ENCODE data around the gene GATA6.
A peak's percentile ranks its signal among the peaks of the same experiment; 100 is the strongest.
"Not testable (repeated sequence)": the region's sequence is repeated elsewhere in the genome, so short reads cannot be mapped to it uniquely, and the experiment has no call there.

GATA6 gene

DNA sequence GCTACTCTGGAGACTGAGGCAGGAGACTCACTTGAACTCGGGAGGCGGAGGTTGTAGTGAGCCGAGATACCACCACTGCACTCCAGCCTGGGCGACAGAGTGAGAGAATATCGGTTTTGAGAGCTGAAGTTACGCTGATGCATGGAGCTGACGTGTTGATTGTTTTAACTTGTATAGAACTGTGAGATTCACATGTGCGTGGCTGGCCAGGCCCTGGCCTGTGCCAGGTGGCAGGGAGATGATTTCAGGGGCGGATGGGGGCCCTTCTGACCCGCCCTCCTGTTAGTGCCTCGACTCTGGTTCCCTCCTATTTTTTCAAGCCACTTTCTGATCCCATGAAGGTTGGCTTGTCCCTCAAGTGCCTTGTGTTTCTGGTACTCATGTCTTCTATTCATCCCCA, 25.7 kb downstream of the GATA6 start (continued):
- no peak for TF ChIP-seq ZNF366 (tag by site-specific recombination; conservative IDR thresholded peaks at IDR 0.05)
- no peak for TF ChIP-seq ZXDB (tag by site-specific recombination; IDR thresholded peaks at IDR 0.05)

DNA sequence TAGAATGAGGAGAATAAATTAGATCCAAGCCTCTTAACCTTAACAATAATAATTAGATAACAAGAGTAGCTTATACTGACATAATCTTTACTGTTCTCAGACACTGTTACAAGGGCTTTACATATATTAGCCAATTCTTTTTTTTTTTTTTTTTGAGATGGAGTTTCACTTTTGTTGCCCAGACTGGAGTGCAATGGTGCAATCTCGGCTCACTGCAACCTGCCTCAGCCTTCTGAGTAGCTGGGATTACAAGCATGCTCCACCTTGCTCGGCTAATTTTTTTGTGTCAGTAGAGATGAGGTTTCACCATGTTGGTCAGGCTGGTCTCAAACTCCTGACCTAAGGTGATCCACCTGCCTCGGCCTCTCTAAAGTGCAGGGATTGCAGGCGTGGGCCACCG, 27.6 kb downstream of the GATA6 start:
- not testable (repeated sequence) for H3K4me3 ChIP-seq (ENCODE audit: low read depth, low read length); H3K4me1 ChIP-seq (ENCODE audit: control insufficient read depth, insufficient read depth, low read length); H3K9me3 ChIP-seq (ENCODE audit: control insufficient read depth, insufficient read depth, low read depth, low read length); H3K27ac ChIP-seq (ENCODE audit: extremely low read depth, low read depth, low read length)
- peaks cover 35 to 96% of the 10 kb centered on the region in 2 experiments for H3K36me3 ChIP-seq (ENCODE audit: control insufficient read depth in 2 of 2, insufficient read depth in 1 of 2, low read length in 2 of 2)
- ChIA-PET CTCF (interaction anchor here (0.6 to 1.1 kb wide), 6 partner anchors 14 to 450 kb away, joined by 3 to 4 read pairs (median 3); no protein-coding TSS in a partner anchor), POLR2A (interaction anchor here (0.6 to 0.7 kb wide), 2 partner anchors 37 to 146 kb away, joined by 3 read pairs; no protein-coding TSS in a partner anchor)

DNA sequence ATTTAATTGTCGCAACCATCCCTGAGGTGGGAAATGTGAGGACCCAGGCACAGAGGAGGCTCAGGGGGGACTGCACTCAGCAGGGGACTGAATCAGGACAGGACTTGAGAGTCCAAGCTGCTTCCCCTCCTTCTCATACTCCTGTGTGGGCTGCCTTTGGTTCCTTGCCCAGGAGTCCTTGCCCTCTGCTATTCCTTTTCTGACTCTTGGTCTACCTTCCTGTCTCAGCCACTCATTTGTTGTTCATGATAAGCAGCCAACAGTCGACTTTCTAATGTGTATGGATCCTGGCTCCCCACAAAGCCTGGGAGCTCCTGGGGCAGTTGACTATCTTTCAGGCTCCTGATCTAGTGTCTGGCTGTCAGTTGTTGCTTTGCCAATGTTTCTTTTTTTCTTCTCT, 28.3 kb downstream of the GATA6 start:
- H3K9me3 ChIP-seq (ENCODE audit: control insufficient read depth, insufficient read depth, low read depth, low read length) = no peaks in the 10 kb centered on the region
- POLR2A ChIA-PET = interaction anchor here (0.6 kb wide), 1 partner anchor 146 kb away, joined by 3 read pairs; no protein-coding TSS in a partner anchor
- H3K4me1 ChIP-seq (ENCODE audit: control insufficient read depth, insufficient read depth, low read length) = 0 out of 2 replicates have a peak, but pooled peaks cover 2% of the 10 kb centered on the region
- no peak overlapping the region for H3K27ac ChIP-seq (ENCODE audit: extremely low read depth, low read depth, low read length)
- H3K4me3 ChIP-seq (ENCODE audit: low read depth, low read length) = no peak overlapping the region
- peaks cover 40 to 97% of the 10 kb centered on the region in 2 experiments for H3K36me3 ChIP-seq (ENCODE audit: control insufficient read depth in 2 of 2, insufficient read depth in 1 of 2, low read length in 2 of 2)
- TF ChIP-seq, protein P1, sequence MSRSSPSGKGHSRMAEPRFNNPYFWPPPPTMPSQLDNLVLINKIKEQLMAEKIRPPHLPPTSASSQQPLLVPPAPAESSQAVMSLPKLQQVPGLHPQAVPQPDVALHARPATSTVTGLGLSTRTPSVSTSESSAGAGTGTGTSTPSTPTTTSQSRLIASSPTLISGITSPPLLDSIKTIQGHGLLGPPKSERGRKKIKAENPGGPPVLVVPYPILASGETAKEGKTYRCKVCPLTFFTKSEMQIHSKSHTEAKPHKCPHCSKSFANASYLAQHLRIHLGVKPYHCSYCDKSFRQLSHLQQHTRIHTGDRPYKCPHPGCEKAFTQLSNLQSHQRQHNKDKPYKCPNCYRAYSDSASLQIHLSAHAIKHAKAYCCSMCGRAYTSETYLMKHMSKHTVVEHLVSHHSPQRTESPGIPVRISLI (tag by site-specific recombination; IDR thresholded peaks at IDR 0.05) = no peak
- TF ChIP-seq GLIS2 (tag by site-specific recombination; IDR thresholded peaks at IDR 0.05) (no peak), ZNF350 (tag by site-specific recombination; IDR thresholded peaks at IDR 0.05) (no peak), ZNF211 (tag by site-specific recombination; IDR thresholded peaks at IDR 0.05; ENCODE audit: low read depth) (no peak), ZFP69B (tag by site-specific recombination; IDR thresholded peaks at IDR 0.05) (no peak), GLIS1 (tag by site-specific recombination; IDR thresholded peaks at IDR 0.05) (peak; percentile 36; the same call in 1 of the 2 replicates), KLF1 (tag by site-specific recombination; IDR thresholded peaks at IDR 0.05) (no peak)
- TF ChIP-seq, protein P2, sequence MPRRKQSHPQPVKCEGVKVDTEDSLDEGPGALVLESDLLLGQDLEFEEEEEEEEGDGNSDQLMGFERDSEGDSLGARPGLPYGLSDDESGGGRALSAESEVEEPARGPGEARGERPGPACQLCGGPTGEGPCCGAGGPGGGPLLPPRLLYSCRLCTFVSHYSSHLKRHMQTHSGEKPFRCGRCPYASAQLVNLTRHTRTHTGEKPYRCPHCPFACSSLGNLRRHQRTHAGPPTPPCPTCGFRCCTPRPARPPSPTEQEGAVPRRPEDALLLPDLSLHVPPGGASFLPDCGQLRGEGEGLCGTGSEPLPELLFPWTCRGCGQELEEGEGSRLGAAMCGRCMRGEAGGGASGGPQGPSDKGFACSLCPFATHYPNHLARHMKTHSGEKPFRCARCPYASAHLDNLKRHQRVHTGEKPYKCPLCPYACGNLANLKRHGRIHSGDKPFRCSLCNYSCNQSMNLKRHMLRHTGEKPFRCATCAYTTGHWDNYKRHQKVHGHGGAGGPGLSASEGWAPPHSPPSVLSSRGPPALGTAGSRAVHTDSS (tag by site-specific recombination; IDR thresholded peaks at IDR 0.05) = no peak
- CTCF ChIA-PET = interaction anchor here (0.6 to 1.0 kb wide), 4 partner anchors 14 to 365 kb away, joined by 3 read pairs; no protein-coding TSS in a partner anchor

DNA sequence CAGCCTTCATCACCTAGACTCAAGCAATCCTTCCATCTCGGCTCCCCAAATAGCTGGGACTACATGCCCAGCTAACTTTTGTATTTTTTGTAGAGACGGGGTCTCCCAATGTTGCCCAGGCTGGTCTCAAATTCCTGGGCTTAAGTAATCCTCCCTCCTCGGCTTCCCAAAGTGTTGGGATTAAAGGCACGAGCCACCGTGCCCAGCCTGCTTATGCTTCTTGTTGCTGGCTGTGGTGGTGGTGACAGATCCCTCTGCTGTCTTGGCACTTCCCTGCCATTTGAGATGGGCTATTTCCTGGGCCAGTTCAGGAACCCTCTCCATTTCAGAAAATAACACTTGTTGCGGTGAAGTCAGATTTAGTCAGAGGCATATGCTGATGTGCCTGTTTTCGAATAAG, 28.8 kb downstream of the GATA6 start:
- TF ChIP-seq ZNF391 (tag by site-specific recombination; IDR thresholded peaks at IDR 0.05; ENCODE audit: borderline replicate concordance, low read depth) (no peak), ZNF548 (tag by site-specific recombination; IDR thresholded peaks at IDR 0.05) (no peak), ZNF529 (tag by site-specific recombination; IDR thresholded peaks at IDR 0.05; ENCODE audit: insufficient replicate concordance) (no peak), SCRT1 (tag by site-specific recombination; IDR thresholded peaks at IDR 0.05; ENCODE audit: borderline replicate concordance) (0 out of 2 replicates have a peak, but pooled peaks have one; percentile 14), ZNF146 (tag by site-specific recombination; IDR thresholded peaks at IDR 0.05) (no peak)
- TF ChIP-seq, protein P3, sequence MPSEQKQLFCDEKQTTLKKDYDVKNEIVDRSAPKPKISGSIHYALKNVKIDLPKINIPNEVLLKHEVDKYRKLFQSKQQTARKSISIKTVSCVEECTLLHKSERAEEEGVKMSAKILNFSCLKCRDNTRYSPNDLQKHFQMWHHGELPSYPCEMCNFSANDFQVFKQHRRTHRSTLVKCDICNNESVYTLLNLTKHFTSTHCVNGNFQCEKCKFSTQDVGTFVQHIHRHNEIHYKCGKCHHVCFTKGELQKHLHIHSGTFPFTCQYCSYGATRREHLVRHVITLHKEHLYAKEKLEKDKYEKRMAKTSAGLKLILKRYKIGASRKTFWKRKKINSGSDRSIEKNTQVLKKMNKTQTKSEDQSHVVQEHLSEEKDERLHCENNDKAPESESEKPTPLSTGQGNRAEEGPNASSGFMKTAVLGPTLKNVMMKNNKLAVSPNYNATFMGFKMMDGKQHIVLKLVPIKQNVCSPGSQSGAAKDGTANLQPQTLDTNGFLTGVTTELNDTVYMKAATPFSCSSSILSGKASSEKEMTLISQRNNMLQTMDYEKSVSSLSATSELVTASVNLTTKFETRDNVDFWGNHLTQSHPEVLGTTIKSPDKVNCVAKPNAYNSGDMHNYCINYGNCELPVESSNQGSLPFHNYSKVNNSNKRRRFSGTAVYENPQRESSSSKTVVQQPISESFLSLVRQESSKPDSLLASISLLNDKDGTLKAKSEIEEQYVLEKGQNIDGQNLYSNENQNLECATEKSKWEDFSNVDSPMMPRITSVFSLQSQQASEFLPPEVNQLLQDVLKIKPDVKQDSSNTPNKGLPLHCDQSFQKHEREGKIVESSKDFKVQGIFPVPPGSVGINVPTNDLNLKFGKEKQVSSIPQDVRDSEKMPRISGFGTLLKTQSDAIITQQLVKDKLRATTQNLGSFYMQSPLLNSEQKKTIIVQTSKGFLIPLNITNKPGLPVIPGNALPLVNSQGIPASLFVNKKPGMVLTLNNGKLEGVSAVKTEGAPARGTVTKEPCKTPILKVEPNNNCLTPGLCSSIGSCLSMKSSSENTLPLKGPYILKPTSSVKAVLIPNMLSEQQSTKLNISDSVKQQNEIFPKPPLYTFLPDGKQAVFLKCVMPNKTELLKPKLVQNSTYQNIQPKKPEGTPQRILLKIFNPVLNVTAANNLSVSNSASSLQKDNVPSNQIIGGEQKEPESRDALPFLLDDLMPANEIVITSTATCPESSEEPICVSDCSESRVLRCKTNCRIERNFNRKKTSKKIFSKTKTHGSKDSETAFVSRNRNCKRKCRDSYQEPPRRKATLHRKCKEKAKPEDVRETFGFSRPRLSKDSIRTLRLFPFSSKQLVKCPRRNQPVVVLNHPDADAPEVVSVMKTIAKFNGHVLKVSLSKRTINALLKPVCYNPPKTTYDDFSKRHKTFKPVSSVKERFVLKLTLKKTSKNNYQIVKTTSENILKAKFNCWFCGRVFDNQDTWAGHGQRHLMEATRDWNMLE (tag by site-specific recombination; conservative IDR thresholded peaks at IDR 0.05; ENCODE audit: low read depth) = no peak
- Histone ChIP-seq H3K9me3 (ENCODE audit: control insufficient read depth, insufficient read depth, low read depth, low read length) (no peaks in the 10 kb centered on the region), H3K4me1 (ENCODE audit: control insufficient read depth, insufficient read depth, low read length) (no peaks in the 10 kb centered on the region), H3K36me3 (ENCODE audit: control insufficient read depth in 2 of 2, insufficient read depth in 1 of 2, low read length in 2 of 2) (peaks cover 40 to 95% of the 10 kb centered on the region in 2 experiments), H3K27ac (ENCODE audit: extremely low read depth, low read depth, low read length) (no peak overlapping the region), H3K4me3 (ENCODE audit: low read depth, low read length) (no peak overlapping the region)
- CTCF ChIA-PET = interaction anchor here (0.5 to 1.0 kb wide), 2 partner anchors 11 to 200 kb away, joined by 3 to 4 read pairs; no protein-coding TSS in a partner anchor
- POLR2A ChIA-PET = no interaction called here

Data from HEK293 (cell line).